HepG2 (cell line): Measurements from ENCODE around the gene KIF13A. TPM values are rescaled to one million over a fixed set of nuclear protein-coding genes. Genes with fewer than 3 reads are reported as not detected.

Experiments used
- ATAC-seq: fragments of 200-7000 bp; cut with Tn5 transposase; 3 replicates; pipeline ENCODE4 v1.9.1; 2020; ENCODE audit warnings: mild to moderate bottlenecking, moderate library complexity
- BruUV-seq: library from RNA; stranded (reverse); fragments of 400-500 nt; replicated peaks from 2 replicates; lab custom pipeline; 2021; lab: Mats Ljungman, UMichigan
- CTCF ChIA-PET: fragments of 300-600 bp; formaldehyde crosslinking; extraction: SDS; loops from one replicate; lab custom pipeline; 2021; ENCODE audit warnings: low total read pairs, inconsistent platforms, low intra/inter-chr PET ratio; lab: Yijun Ruan, JAX
- POLR2A ChIA-PET: fragments of 350-600 bp; sonication (Branson Sonifier 250); formaldehyde crosslinking; loops from one replicate; lab custom pipeline; 2020; ENCODE audit warnings: antibody characterized with exemption, inconsistent platforms; lab: Yijun Ruan, JAX
- DNase-seq: peaks from one replicate; pipeline ENCODE4 v3.0.0-alpha.2; 2015; ENCODE audit warnings: low spot score
- FAIRE-seq: peaks from 3 replicates; lab custom pipeline; 2011; peaks lifted over from hg19 to GRCh38; lab: Jason Lieb, UNC
- H2AFZ ChIP-seq: one replicate; pipeline ENCODE4 v1.6.1; 2011; ENCODE audit warnings: low read length, inconsistent platforms
- H3K27ac ChIP-seq: fragments of 300-600 bp; 3 replicates; pipeline ENCODE4 v1.8.0; 2011; ENCODE audit warnings: mixed run types, mild to moderate bottlenecking, mixed read lengths, low read length, inconsistent platforms; ENCODE audit not compliant: insufficient read depth; ENCODE audit errors: extremely low read length
- H3K27me3 ChIP-seq, 2 experiments: fragments of 200-600 bp in 1 of 2; 2 replicates in 1 of 2; 3 replicates in 1 of 2; pipeline versions ENCODE4 v1.6.0 to v1.8.0; 2011; ENCODE audit warnings: low read length in 2 of 2, mild to moderate bottlenecking in 2 of 2, moderate library complexity in 2 of 2, inconsistent platforms in 1 of 2; ENCODE audit not compliant: insufficient read depth in 2 of 2, control insufficient read depth in 1 of 2
- H3K36me3 ChIP-seq, 2 experiments: fragments of 200-600 bp in 1 of 2; replicated peaks in 1 of 2; 2 replicates in 1 of 2; 3 replicates in 1 of 2; pipeline versions ENCODE4 v1.5.1 to v1.8.0; 2011; ENCODE audit warnings: low read length in 2 of 2, inconsistent platforms in 1 of 2; ENCODE audit not compliant: insufficient read depth in 2 of 2, control insufficient read depth in 1 of 2
- H3K4me1 ChIP-seq: 2 replicates; pipeline ENCODE4 v1.5.1; 2012; ENCODE audit warnings: low read length, inconsistent platforms; ENCODE audit not compliant: insufficient read depth
- H3K4me2 ChIP-seq: 2 replicates; pipeline ENCODE4 v1.6.0; 2011; ENCODE audit warnings: low read depth, low read length, inconsistent platforms
- H3K4me3 ChIP-seq, 3 experiments: fragments of 200-600 bp in 1 of 3; sonication (generic), shearing (Covaris generic) in 1 of 3; replicated peaks in 1 of 3; 2 replicates each; pipeline ENCODE4 v1.5.1; 2011 to 2016; ENCODE audit warnings: low read length in 3 of 3, inconsistent platforms in 2 of 3, low read depth in 2 of 3, mild to moderate bottlenecking in 2 of 3, control low read depth in 1 of 3, mixed read lengths in 1 of 3; ENCODE audit not compliant: insufficient read depth in 1 of 3
- H3K79me2 ChIP-seq: one replicate; pipeline ENCODE4 v1.6.1; 2011; ENCODE audit warnings: low read length, inconsistent platforms; ENCODE audit not compliant: insufficient read depth
- H3K9ac ChIP-seq: 2 replicates; pipeline ENCODE4 v1.6.0; 2011; ENCODE audit warnings: mild to moderate bottlenecking, low read depth, low read length, inconsistent platforms; ENCODE audit not compliant: insufficient read depth
- H3K9me3 ChIP-seq: 2 replicates; pipeline ENCODE4 v1.5.1; 2012; ENCODE audit warnings: mild to moderate bottlenecking, low read length
- H4K20me1 ChIP-seq: 2 replicates; pipeline ENCODE4 v1.6.0; 2011; ENCODE audit warnings: inconsistent platforms, mild to moderate bottlenecking, low read length, moderate library complexity; ENCODE audit not compliant: insufficient read depth
- ASH2L ChIP-seq: fragments of 300-600, 200-600 bp; sonication (generic); IDR thresholded peaks from 2 replicates; pipeline ENCODE4 v1.7.0; 2017; ENCODE audit warnings: low read depth, mild to moderate bottlenecking, moderate library complexity, mixed read lengths, low read length; ENCODE audit not compliant: insufficient read length
- ATF5 ChIP-seq: sonication (generic); formaldehyde crosslinking; IDR thresholded peaks from 2 replicates; pipeline ENCODE4 v1.4.0; 2020; ENCODE audit warnings: mild to moderate bottlenecking, low read depth, missing genetic modification reagents
- FOXO4 ChIP-seq: sonication (generic); formaldehyde crosslinking; conservative IDR thresholded peaks from 2 replicates; pipeline ENCODE4 v1.8.1; 2023; ENCODE audit warnings: missing genetic modification reagents
- HIVEP1 ChIP-seq: sonication (generic); formaldehyde crosslinking; IDR thresholded peaks from 2 replicates; pipeline ENCODE4 v1.4.0; 2020; ENCODE audit warnings: mild to moderate bottlenecking, missing genetic modification reagents
- HMG20A ChIP-seq: IDR thresholded peaks from 2 replicates; pipeline ENCODE4 v1.6.1; 2016; ENCODE audit warnings: borderline replicate concordance
- MBNL3 ChIP-seq: fragments of 250-450 bp; sonication (Bioruptor Pico); conservative IDR thresholded peaks from 2 replicates; pipeline ENCODE4 v1.8.0; 2022; ENCODE audit warnings: mild to moderate bottlenecking, inconsistent platforms
- PAXIP1 ChIP-seq: sonication (generic); formaldehyde crosslinking; conservative IDR thresholded peaks from 2 replicates; pipeline ENCODE4 v1.4.0; 2020; ENCODE audit warnings: mild to moderate bottlenecking, missing genetic modification reagents, moderate library complexity
- PHF21A ChIP-seq: sonication (generic); formaldehyde crosslinking; IDR thresholded peaks from 2 replicates; pipeline ENCODE4 v1.5.0; 2020; ENCODE audit warnings: mild to moderate bottlenecking, missing genetic modification reagents
- SALL1 ChIP-seq: sonication (generic); formaldehyde crosslinking; IDR thresholded peaks from 2 replicates; pipeline ENCODE4 v1.8.0; 2022; ENCODE audit warnings: mild to moderate bottlenecking, missing genetic modification reagents
- SATB2 ChIP-seq: sonication (generic); formaldehyde crosslinking; IDR thresholded peaks from 2 replicates; pipeline ENCODE4 v1.5.0; 2020; ENCODE audit warnings: missing genetic modification reagents
- SIX1 ChIP-seq: sonication (generic); formaldehyde crosslinking; IDR thresholded peaks from 2 replicates; pipeline ENCODE4 v1.4.0; 2020; ENCODE audit warnings: missing genetic modification reagents, borderline replicate concordance
- SNRNP70 ChIP-seq: fragments of 200-400 bp; formaldehyde crosslinking; IDR thresholded peaks from 2 replicates; pipeline ENCODE4 v1.6.1; 2017; ENCODE audit warnings: mild to moderate bottlenecking, low read depth, low read length, moderate library complexity
- SOX13 ChIP-seq, 3 experiments: fragments of 450-650 bp in 1 of 3; sonication (generic) in 1 of 3; formaldehyde crosslinking in 1 of 3; IDR thresholded peaks in 2 of 3; conservative IDR thresholded peaks in 1 of 3; 2 replicates each; pipeline versions ENCODE4 v1.5.0 to v1.6.1; 2016 to 2020; ENCODE audit warnings: antibody characterized with exemption in 1 of 3, mild to moderate bottlenecking in 1 of 3, missing compliant biosample characterization in 1 of 3, missing genetic modification reagents in 1 of 3, moderate library complexity in 1 of 3
- SOX5 ChIP-seq: IDR thresholded peaks from 2 replicates; pipeline ENCODE4 v1.6.1; 2016; ENCODE audit warnings: borderline replicate concordance
- TEAD3 ChIP-seq: optimal IDR thresholded peaks from 2 replicates; pipeline ENCODE3; 2016; ENCODE audit warnings: borderline replicate concordance
- ZNF331 ChIP-seq: sonication (generic); formaldehyde crosslinking; IDR thresholded peaks from 2 replicates; pipeline ENCODE4 v1.4.0; 2020; ENCODE audit warnings: missing genetic modification reagents
- ZNF644 ChIP-seq: IDR thresholded peaks from 2 replicates; pipeline ENCODE4 v1.6.1; 2016; ENCODE audit warnings: low read depth
- ZNF652 ChIP-seq: IDR thresholded peaks from 2 replicates; pipeline ENCODE4 v1.6.1; 2016; ENCODE audit warnings: low read depth, borderline replicate concordance
- ZNF776 ChIP-seq: sonication (generic); formaldehyde crosslinking; IDR thresholded peaks from 2 replicates; pipeline ENCODE4 v1.4.0; 2020; ENCODE audit warnings: mild to moderate bottlenecking, missing genetic modification reagents
- WGBS: methylation state at CpG from one replicate; pipeline ENCODE4 v1.1.6; 2017; ENCODE audit warnings: low lambda C conversion rate; 5-methylcytosine and 5-hydroxymethylcytosine counted together
- in situ Hi-C: cut with HindIII; loops from 2 replicates; pipeline ENCODE4 v1.10.0; 2017; ENCODE audit warnings: low pct_unique_long_range_greater_than_20kb; ENCODE audit not compliant: extremely low pct_ligation_motif_present
- intact Hi-C: fragments of 100-400 bp; cut with micrococcal nuclease; formaldehyde crosslinking; loops from one replicate; pipeline ENCODE4 v1.10.0; 2022; ENCODE audit not compliant: unreplicated experiment
- polyA plus RNA-seq, 8 experiments: library from polyadenylated mRNA; depleted of rRNA in 3 of 8; stranded (reverse) in 7 of 8; unstranded in 1 of 8; fragments of >200 nt; fragmentation: Illumina TruSeq in 4 of 8; extraction: Trizol in 4 of 8; gene quantifications; 2 replicates each; pipeline versions ENCODE4 v1.2.1 to v1.2.3, GENCODE V29; 2011 to 2016; ENCODE audit warnings: low read depth in 4 of 8, missing spikeins in 1 of 8, mixed read lengths in 1 of 8; ENCODE audit not compliant: insufficient read depth in 1 of 8
- total RNA-seq, 5 experiments: library from RNA; depleted of rRNA; stranded (reverse); fragments of >200 nt; fragmentation: Illumina TruSeq; extraction: Trizol; gene quantifications; 2 replicates each; pipeline ENCODE4 v1.2.3, GENCODE V29; 2016; ENCODE audit warnings: low read depth in 1 of 5

KIF13A gene
- total and polyA plus RNA-seq, 2 of the 13 experiments (the other 11 are each of a cell fraction or from before 2014, with no cell fraction given): 21.1 to 37.2 TPM

- no peak overlapping the region for H3K4me3 ChIP-seq
- ATAC-seq (peak; percentile 58), DNase-seq (peak; percentile 45), FAIRE-seq (no peak)
- no peak overlapping the region for H3K4me2 ChIP-seq
- H4K20me1 ChIP-seq: no peaks in the 10 kb centered on the region
- intact Hi-C loops (loop anchor here (5.0 to 10.0 kb wide), 2 partner anchors 101 to 219 kb away; no protein-coding TSS in a partner anchor), in situ Hi-C loops (no loop called here)
- TF ChIP-seq ATF5 (CRISPR knock-in tag) (no peak), SATB2 (no peak), ZNF644 (CRISPR knock-in tag) (no peak), SALL1 (CRISPR knock-in tag) (no peak), ASH2L (no peak), ZNF652 (CRISPR knock-in tag) (peak; percentile 16; the same call in 1 of the 2 replicates), ZNF331 (CRISPR knock-in tag) (no peak), FOXO4 (CRISPR knock-in tag) (no peak), TEAD3 (peak; percentile 76), PHF21A (CRISPR knock-in tag) (0 out of 2 replicates have a peak, but pooled peaks have one; percentile 20), HIVEP1 (CRISPR knock-in tag) (no peak), SOX5 (CRISPR knock-in tag) (peak; percentile 42; the same call in 1 of the 2 replicates), ZNF776 (CRISPR knock-in tag) (no peak), HMG20A (no peak), MBNL3 (CRISPR knock-in tag) (no peak), PAXIP1 (CRISPR knock-in tag) (0 out of 2 replicates have a peak, but pooled peaks have one; percentile 30), SIX1 (CRISPR knock-in tag) (peak; percentile 38; the same call in 1 of the 2 replicates), SOX13 (IDR thresholded peaks at IDR 0.05) (no peak), SOX13 (CRISPR knock-in tag; conservative IDR thresholded peaks at IDR 0.05 in 1 of 2, IDR thresholded peaks at IDR 0.05 in 1 of 2) (peak in 1 of 2 experiments; percentile 42; a peak in 1 of 4 replicates), SNRNP70 (no peak)
- ChIA-PET POLR2A (no interaction called here), CTCF (interaction anchor here (1.1 to 1.9 kb wide), 3 partner anchors 101 to 647 kb away, joined by 3 to 13 read pairs (median 10); no protein-coding TSS in a partner anchor)
- H2AFZ ChIP-seq: no peak overlapping the region
- no peak overlapping the region for H3K27ac ChIP-seq
- peaks cover 24% of the 10 kb centered on the region for H3K4me1 ChIP-seq
- no TSS peak for BruUV-seq
- no peaks in the 10 kb centered on the region for H3K79me2 ChIP-seq
- no peaks in the 10 kb centered on the region for H3K9me3 ChIP-seq
- WGBS: 89% methylated on average over 5 of the region's 5 CpGs
- no peak overlapping the region for H3K9ac ChIP-seq
- H3K36me3 ChIP-seq: peaks cover 10 to 42% of the 10 kb centered on the region in 2 experiments
- no peaks in the 10 kb centered on the region for H3K27me3 ChIP-seq
Measured at GRCh38 chr6:17803409-17803808, 184.0 kb downstream of the KIF13A start.
